ENCODE measurements around the gene PCNT. TPM values are rescaled to one million over a fixed set of nuclear protein-coding genes. Genes with fewer than 3 reads are reported as not detected.

PCNT gene
- total RNA-seq, 2 experiments from 2014 or later, result 54.4 to 55.5 TPM

- Mint-ChIP-seq H3K36me3 (ENCODE audit: low read depth) (peaks cover 93% of the 10 kb centered on the region), H3K27ac (no peak overlapping the region), H3K9me3 (no peaks in the 10 kb centered on the region), H3K4me3 (no peak overlapping the region), H3K27me3 (no peaks in the 10 kb centered on the region), H3K4me1 (ENCODE audit: low read depth) (peaks cover 21% of the 10 kb centered on the region)
- H3K9me3 ChIP-seq (ENCODE audit: control insufficient read depth in 1 of 2, insufficient read depth in 1 of 2, low read length in 2 of 2), result peaks cover 0 to 5% of the 10 kb centered on the region in 2 experiments
- TF ChIP-seq, protein P1, sequence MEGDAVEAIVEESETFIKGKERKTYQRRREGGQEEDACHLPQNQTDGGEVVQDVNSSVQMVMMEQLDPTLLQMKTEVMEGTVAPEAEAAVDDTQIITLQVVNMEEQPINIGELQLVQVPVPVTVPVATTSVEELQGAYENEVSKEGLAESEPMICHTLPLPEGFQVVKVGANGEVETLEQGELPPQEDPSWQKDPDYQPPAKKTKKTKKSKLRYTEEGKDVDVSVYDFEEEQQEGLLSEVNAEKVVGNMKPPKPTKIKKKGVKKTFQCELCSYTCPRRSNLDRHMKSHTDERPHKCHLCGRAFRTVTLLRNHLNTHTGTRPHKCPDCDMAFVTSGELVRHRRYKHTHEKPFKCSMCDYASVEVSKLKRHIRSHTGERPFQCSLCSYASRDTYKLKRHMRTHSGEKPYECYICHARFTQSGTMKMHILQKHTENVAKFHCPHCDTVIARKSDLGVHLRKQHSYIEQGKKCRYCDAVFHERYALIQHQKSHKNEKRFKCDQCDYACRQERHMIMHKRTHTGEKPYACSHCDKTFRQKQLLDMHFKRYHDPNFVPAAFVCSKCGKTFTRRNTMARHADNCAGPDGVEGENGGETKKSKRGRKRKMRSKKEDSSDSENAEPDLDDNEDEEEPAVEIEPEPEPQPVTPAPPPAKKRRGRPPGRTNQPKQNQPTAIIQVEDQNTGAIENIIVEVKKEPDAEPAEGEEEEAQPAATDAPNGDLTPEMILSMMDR (IDR thresholded peaks at IDR 0.05), result no peak
- ChIA-PET POLR2A (interaction anchor here (1.1 to 1.7 kb wide), 2 partner anchors 26 to 69 kb away, joined by 3 to 4 read pairs; no protein-coding TSS in a partner anchor), CTCF (no interaction called here)
- intact Hi-C loops (cut with DNase I, micrococcal nuclease), result no loop called here
- DNase-seq (no peak), ATAC-seq (ENCODE audit: poor library complexity) (no peak)
- H3K27me3 ChIP-seq (ENCODE audit: control insufficient read depth in 1 of 2, insufficient read depth in 2 of 2, low read length in 2 of 2), result no peaks in the 10 kb centered on the region
- H3K4me3 ChIP-seq (ENCODE audit: low read length), result no peak overlapping the region
- H3K36me3 ChIP-seq (ENCODE audit: insufficient read depth, low read length), result peaks cover 57% of the 10 kb centered on the region
- H3K4me1 ChIP-seq (ENCODE audit: insufficient read depth, low read length), result no peaks in the 10 kb centered on the region
- no peak overlapping the region for H3K27ac ChIP-seq (ENCODE audit: low read depth in 1 of 2, low read length in 2 of 2)
Observed at GRCh38 chr21:46489800-46490199, 165.8 kb downstream of the PCNT start.

DNA sequence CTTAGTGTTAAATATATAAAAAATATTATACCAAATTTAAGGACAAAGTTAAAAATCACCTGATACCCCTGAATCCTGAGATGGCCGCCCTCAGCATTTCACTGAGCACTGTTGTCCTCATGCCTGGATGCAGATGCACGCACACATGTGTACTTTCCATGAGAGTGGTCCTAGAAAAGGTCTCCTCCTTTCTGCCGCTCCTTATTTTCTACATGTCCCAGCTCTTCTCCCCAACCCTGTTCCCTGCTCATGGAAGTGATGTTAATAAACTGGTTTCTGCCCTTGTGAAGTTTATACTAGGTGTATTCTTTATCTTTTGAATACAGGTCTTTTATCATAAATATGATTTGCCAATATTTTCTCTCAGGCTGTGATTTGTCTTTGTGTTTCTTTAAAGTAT lies 167.6 kb downstream of the PCNT start:
- peaks cover 50% of the 10 kb centered on the region for H3K36me3 ChIP-seq (ENCODE audit: insufficient read depth, low read length)

GRCh38 chr21:46492851-46493250 lies 168.9 kb downstream of the PCNT start:
- H3K27me3 ChIP-seq (ENCODE audit: control insufficient read depth in 1 of 2, insufficient read depth in 2 of 2, low read length in 2 of 2), result no peaks in the 10 kb centered on the region
- DNase-seq (no peak), ATAC-seq (ENCODE audit: poor library complexity) (no peak)
- Mint-ChIP-seq H3K27ac (peak overlapping the region; percentile 35), H3K36me3 (ENCODE audit: low read depth) (peaks cover 99% of the 10 kb centered on the region), H3K4me1 (ENCODE audit: low read depth) (peaks cover 17% of the 10 kb centered on the region), H3K9me3 (no peaks in the 10 kb centered on the region), H3K4me3 (no peak overlapping the region), H3K27me3 (no peaks in the 10 kb centered on the region)
- CTCF ChIA-PET, result no interaction called here
- TF ChIP-seq, protein P1 (IDR thresholded peaks at IDR 0.05), result no peak
- H3K9me3 ChIP-seq (ENCODE audit: control insufficient read depth in 1 of 2, insufficient read depth in 1 of 2, low read length in 2 of 2), result peaks cover 0 to 5% of the 10 kb centered on the region in 2 experiments
- H3K4me1 ChIP-seq (ENCODE audit: insufficient read depth, low read length), result no peaks in the 10 kb centered on the region
- intact Hi-C loops (cut with DNase I, micrococcal nuclease), result no loop called here
- H3K4me3 ChIP-seq (ENCODE audit: low read length), result no peak overlapping the region
- H3K27ac ChIP-seq (ENCODE audit: low read depth in 1 of 2, low read length in 2 of 2), result no peak overlapping the region
- H3K36me3 ChIP-seq (ENCODE audit: insufficient read depth, low read length), result peaks cover 57% of the 10 kb centered on the region
- POLR2A ChIA-PET, result no interaction called here

More for the DNA sequence above, 167.6 kb downstream of the PCNT start:
- H3K27ac ChIP-seq (ENCODE audit: low read depth in 1 of 2, low read length in 2 of 2), result no peak overlapping the region
- CTCF ChIA-PET, result interaction anchor here (1.3 kb wide), 1 partner anchor 9 kb away, joined by 3 read pairs; no protein-coding TSS in a partner anchor
- H3K27me3 ChIP-seq (ENCODE audit: control insufficient read depth in 1 of 2, insufficient read depth in 2 of 2, low read length in 2 of 2), result no peaks in the 10 kb centered on the region
- Mint-ChIP-seq H3K27ac (no peak overlapping the region), H3K9me3 (no peaks in the 10 kb centered on the region), H3K36me3 (ENCODE audit: low read depth) (peaks cover 95% of the 10 kb centered on the region), H3K27me3 (no peaks in the 10 kb centered on the region), H3K4me1 (ENCODE audit: low read depth) (peaks cover 23% of the 10 kb centered on the region), H3K4me3 (no peak overlapping the region)
- ATAC-seq (ENCODE audit: poor library complexity) (no peak), DNase-seq (no peak)
- H3K4me3 ChIP-seq (ENCODE audit: low read length), result no peak overlapping the region
- TF ChIP-seq, protein P1 (IDR thresholded peaks at IDR 0.05), result no peak
- peaks cover 0 to 5% of the 10 kb centered on the region in 2 experiments for H3K9me3 ChIP-seq (ENCODE audit: control insufficient read depth in 1 of 2, insufficient read depth in 1 of 2, low read length in 2 of 2)
- POLR2A ChIA-PET, result no interaction called here
- intact Hi-C loops (cut with DNase I, micrococcal nuclease), result no loop called here
- no peaks in the 10 kb centered on the region for H3K4me1 ChIP-seq (ENCODE audit: insufficient read depth, low read length)
